Right forelimb (tissue), 1 donor: ENCODE measurements around the gene CIBAR2.

Experiments
- DNase-seq: peaks from one replicate; pipeline ENCODE4 v3.0.0-alpha.2; 2018

Gene CIBAR2

GRCh38 chr16:85112364-85112763 is at the start of gene CIBAR2:
CIBAR2 (minus strand) TSS chr16:85112472; CDS start chr16:85112352, 120 bp downstream.
- no peak for DNase-seq

DNA sequence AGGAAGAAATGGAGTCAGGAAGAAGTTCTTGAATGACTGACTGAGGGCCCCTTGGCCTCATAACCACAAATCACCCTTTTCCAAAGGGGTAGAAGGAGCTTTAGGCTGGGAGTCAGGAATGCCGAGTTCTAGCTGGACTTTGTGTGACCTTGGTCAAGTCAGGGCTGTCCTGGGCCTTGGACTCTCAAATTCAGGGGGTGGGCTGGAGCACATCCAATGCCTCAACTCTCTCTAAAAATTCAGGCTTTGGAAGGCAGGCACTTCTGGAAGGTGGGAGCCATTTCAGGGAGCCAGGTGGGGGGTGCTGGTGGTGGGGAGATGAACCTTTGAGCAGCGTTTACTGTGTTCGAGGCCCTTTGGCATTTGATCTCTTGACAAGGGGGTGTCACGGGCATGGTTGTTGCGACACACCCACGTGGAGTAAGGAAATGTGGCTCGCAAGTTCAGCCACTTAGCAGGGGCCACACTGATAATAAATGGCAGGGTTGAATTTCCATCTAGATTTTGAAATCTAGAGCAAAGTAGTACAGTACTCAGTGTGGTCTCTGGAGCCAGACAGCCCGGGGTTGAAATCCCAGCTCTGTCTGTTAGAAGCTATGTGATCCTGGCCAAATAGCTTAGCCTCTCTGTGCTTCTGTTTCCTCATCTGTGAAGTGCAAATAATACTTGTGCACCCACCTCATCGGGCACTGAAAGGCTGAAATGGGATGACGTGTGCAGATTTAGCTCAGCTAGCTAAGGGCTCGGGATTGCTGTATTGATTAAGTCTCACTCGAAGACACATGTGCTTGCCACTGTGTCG is 47.1 kb upstream of the CIBAR2 start:
- no peak for DNase-seq

DNA sequence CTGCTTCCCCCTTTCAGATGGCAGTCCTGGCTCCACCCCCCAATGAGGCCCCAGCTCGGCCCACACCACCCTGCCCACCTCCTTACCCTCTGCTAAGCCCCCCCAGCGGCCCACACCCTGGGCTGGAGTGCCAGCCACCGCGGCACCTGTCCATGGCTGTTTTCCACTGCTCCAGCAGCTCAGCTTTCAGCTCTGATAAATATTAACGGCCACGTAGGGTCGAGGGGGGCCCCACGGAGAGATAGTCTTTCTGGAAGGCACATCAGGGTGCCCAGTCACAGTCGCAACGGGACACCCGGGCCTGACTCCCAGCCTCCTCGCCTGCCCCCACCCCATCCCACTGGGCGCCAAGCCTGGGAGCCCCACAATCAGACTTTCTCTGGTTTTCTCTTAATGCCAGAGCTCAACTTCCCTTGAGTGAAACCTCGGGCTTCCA is 46.5 kb upstream of the CIBAR2 start:
- DNase-seq, result no peak

DNA sequence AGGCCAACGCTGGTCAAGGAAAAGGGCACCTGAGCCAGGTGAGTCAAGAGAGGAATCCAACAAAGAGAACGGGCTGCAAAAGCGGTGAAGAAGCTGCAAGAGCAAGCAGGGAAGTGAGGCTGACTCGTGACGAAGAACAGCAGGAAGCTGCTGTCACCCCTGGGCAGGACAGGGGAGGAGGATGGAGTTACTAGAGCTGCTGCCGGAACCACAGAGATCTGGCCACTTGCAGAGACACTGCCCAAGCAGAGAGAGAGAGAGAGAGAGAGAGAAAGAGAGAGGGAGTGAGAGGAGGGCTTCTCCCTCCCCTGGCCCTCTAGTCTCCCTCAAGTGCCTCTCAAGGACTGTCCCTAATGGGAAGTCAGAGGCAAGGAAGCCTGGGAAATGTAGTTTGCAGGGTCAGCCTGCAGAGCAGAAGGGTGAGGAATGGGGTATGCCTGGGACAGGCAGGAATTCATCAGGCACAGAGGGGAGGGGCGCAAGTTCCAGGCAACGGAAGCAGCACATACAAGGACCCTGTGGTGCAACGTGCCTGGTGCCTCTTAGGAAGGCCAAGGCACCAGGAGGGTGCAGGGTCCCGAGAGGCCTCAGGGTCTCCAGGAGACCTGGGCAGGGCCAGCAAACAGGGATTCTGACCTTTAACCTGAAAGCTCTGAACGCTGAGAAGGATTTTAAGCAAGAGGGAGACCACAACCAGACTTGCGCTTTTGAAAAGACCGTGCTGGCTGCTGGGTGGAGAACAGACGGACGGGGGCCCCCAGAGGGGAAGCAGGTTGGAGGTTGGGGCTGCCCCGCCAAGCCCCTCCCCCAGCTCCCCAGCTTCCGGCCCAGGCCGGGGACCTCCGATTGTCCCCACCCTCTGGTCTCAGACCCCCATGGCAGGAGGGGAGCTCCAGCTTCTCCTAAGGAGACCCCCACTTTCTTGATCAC is 45.8 kb upstream of the CIBAR2 start:
- DNase-seq, result no peak

- no peak for DNase-seq
Observed at GRCh38 chr16:85157372-85157771, 45.1 kb upstream of the CIBAR2 start.

DNA sequence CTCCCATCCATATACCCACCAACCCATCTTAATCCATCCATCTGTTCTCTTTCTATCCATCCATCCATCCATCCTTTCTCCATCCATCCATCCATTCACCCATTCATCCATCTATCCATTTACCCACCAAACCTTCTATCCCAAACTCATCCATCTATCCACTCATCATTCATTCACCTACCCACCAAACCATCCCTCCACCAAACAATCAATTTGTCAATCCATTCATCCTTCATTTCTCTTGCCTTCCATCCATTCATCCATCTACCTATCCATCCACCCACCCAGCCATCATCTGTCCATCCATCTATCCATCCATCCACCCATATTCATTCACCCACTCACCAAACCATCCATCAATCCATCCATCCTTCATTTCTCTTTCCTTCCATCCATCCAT is 44.6 kb upstream of the CIBAR2 start:
- DNase-seq, result no peak

- DNase-seq, result no peak
Observed at GRCh38 chr16:85156440-85156839, 44.2 kb upstream of the CIBAR2 start.

DNA sequence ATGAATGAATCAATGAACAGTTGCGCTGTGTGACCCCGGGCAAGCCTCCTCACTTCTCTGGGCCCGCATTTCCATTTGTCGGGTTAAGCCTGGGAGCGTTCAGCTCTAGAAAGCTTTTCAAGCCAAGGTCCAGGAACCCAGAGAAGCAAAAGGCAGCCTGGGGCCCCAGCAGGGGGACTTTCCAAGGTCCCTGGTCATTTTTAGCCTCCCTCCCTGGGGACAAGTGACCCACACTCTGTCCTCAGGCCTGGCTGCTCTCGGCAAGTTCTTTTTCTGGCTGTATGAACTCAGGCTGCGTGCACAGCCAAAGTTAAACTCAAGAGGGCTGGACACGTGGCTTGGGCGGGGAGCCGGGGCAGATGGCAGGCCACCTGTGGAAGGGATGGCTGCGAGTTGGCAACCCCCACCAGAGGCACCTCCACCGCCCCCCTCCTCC is 41.4 kb upstream of the CIBAR2 start:
- DNase-seq, result no peak

GRCh38 chr16:85153046-85153445 is 40.8 kb upstream of the CIBAR2 start:
- DNase-seq, result no peak

DNA sequence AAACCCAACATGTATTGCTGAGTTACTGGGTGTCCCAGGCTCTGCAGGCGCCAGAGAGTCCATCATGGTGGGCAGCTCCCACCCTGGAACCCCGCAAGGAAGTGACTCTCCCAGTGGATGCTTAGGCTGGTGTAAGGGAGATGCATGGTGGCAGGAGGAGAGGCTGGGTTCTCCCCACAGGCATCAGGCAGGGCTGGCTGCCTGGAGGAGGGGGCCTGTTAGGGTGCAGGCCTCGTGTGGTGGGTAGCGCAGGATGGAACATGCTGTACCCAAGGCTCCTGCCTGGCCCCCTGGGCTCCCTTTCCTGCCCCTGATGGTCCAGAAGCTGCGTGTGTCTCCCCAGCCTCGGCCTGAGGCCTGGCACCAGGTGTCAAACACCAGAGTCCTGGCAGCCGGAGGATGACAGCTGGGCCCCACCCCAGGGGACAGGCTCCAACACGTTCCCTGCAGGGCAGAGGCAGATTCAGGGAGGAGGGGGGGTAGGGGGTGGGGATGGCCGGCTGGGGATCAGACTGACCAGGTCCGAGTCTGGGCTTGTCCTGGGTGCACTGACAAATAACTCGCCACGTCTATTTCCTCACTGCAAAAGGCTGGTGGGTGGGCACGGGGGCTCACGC is 40.2 kb upstream of the CIBAR2 start:
- no peak for DNase-seq

GRCh38 chr16:85151603-85152413 is 39.5 kb upstream of the CIBAR2 start:
- DNase-seq, result peak; percentile 78

DNA sequence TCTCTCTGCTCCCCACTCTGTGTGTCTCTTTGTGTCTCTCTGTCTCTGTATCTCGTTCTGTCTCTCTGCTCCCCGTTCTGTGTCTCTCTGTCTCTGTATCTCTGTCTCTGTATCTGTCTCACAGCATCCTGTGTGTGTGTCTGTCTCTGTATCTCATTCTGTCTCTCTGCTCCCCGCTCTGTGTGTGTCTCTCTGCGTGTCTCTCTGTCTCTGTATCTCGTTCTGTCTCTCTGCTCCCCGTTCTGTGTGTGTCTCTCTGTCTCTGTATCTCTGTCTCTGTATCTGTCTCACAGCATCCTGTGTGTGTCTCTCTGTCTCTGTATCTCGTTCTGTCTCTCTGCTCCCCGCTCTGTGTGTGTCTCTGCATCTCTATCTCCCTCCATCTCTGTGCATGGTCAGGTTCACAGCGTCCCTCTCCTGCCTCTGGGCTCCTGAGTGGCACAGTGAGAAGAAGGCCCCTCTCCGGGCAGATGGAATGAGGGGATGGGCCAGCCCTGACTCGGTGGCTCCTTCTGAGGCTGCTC is 38.9 kb upstream of the CIBAR2 start:
- no peak for DNase-seq

DNA sequence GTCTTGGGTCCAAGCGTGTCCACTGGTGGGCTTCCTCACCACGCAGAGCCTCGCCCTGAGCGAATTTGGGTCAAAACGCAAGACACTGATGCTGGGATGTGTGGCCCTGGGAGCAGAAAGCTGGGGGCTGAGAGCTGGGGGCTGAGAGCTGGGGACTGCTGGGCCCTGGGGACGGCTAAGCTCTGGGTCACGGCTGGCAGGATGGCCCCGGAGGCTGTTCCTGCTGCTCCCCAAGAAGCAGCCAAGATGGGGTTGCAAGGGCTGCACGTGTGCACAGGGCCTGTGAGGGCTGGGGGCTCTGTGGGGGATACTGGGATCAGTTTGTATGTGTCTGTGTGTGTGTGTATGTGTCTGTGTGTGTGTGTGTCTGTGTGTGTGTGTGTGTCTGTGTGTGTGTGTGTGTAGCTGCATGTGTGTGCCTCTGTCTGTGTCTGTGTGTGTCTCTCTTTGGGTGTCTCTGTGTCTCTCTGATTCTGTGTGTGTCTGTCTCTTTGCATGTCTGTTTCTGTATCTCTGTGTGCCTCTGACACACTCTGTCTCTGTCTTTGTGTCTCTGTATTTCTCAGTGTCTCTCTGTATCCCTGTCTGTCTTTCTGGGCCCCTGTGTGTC is 38.2 kb upstream of the CIBAR2 start:
- DNase-seq, result no peak

DNA sequence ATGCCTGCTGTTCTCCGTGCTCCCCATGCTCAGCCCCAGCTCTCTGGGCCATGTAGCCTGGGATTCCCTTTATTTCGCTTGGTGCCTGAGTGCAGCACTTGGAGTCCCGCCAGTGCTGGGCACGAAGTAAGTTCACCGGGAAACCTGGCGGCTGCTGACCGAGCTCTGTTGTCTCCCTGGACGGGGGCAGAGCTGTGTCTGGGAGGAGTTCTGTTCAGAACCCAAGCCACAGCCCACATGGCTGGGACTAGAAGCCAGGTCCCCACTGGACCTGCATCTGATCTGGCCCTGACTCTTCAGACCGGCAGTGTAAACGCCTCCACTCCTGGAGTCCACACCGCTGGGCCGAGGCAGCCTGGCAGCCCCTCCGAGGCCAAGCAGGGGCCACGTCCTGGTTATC is 37.5 kb upstream of the CIBAR2 start:
- DNase-seq, result no peak

DNA sequence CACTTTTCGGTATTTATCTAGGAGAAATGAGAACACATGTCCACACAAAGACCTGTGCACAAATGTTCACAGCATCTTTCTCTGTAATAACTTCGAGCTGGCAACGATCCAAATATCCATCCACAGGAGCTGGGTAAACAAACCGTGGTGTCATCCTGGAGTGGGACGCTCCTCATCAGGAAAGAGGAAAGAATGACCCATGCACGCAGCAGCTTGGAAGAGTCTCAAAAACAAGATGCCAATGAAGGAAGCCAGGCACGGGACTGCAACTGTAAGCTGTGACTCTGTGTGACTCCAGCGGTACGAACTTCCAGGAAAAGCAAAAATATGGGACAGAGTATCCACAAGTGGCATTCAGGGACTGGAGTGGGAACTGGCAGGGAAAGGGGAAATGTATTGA is 36.7 kb upstream of the CIBAR2 start:
- no peak for DNase-seq

DNA sequence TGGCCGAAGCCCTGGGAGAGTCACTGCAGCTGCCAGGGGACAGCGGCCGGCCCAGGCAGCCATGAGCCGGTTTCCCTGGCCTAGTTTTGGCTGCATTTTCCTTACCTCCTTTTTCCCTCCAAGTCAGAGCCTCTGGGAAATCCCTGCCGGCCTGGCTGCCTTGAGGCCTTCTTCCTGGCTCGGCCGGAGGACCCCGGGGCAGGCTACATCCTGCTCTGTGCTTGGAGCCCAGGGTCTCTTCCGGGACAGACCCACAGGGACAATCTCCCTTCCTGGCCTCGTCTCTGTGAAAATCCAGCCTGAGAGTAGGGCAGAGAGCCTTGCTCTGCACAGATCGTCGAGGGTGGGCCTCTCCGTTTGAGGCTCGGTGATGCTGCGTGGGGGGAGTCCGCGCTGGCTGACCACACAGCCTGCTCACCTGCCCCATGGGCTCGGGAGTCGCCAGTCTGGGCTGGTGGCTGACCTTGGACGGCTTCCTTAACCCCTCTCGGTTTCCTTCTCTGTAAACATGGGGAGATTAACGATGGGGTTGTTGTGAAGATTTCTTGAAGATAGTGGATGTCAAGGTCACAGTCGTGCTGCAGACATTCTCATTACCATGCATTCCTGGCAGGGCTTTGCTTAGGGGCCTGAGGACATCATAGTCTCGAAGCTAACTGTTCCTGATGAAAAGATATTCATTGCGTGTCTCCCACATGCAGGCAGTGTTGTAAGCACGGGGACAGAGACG is 34.8 kb upstream of the CIBAR2 start:
- DNase-seq, result no peak

DNA sequence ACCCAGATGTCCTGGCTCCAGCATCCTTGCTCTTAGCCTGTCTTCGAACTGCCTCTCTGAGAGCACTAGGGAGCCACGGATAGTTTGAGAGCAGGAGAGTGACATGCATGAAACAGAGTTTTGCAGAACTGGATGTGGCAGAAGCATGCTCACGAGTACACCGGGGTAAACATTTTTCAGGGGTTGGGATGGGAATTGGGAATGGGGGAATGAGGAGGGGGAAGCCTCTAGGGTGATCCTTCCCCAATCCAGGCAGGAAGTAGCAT is 34.2 kb upstream of the CIBAR2 start:
- DNase-seq, result no peak

- DNase-seq, result no peak
Observed at GRCh38 chr16:85145734-85146531, 33.7 kb upstream of the CIBAR2 start.

- DNase-seq, result no peak
Observed at GRCh38 chr16:85145188-85145587, 32.9 kb upstream of the CIBAR2 start.
